Fibroblast of lung (primary cell): Measurements from ENCODE around the gene ERICH2. TPM values are rescaled to one million over a fixed set of nuclear protein-coding genes. Genes with fewer than 3 reads are reported as not detected.

Experiments used
- DNase-seq, 2 donors: peaks; one replicate each; pipeline versions ENCODE4 v3.0.0 to v3.0.0-alpha.2; 2010; ENCODE audit warnings: low read depth in 2 of 2
- H2AFZ ChIP-seq: 2 replicates; pipeline ENCODE4 v1.5.1; 2012; ENCODE audit warnings: low read length, control low read depth, inconsistent platforms
- H3K27ac ChIP-seq: 2 replicates; pipeline ENCODE4 v1.5.1; 2011; ENCODE audit warnings: low read length, control low read depth; ENCODE audit not compliant: insufficient read depth
- H3K27me3 ChIP-seq: 2 replicates; pipeline ENCODE4 v1.5.1; 2011; ENCODE audit warnings: mild to moderate bottlenecking, low read length; ENCODE audit not compliant: control insufficient read depth, insufficient read depth
- H3K36me3 ChIP-seq: 2 replicates; pipeline ENCODE4 v1.5.1; 2011; ENCODE audit warnings: low read length; ENCODE audit not compliant: control insufficient read depth, insufficient read depth
- H3K4me1 ChIP-seq: 2 replicates; pipeline ENCODE4 v1.5.1; 2011; ENCODE audit warnings: low read length; ENCODE audit not compliant: control insufficient read depth, insufficient read depth; ENCODE audit errors: extremely low read depth
- H3K4me2 ChIP-seq: 2 replicates; pipeline ENCODE4 v1.5.1; 2011; ENCODE audit warnings: low read length, control low read depth; ENCODE audit not compliant: insufficient read depth; ENCODE audit errors: extremely low read depth
- H3K4me3 ChIP-seq, 4 experiments: fragments of 200-600 bp in 1 of 4; sonication (generic) in 1 of 4; replicated peaks in 1 of 4; 2 replicates each; pipeline ENCODE4 v1.5.1; 2011 to 2016; ENCODE audit warnings: low read length in 4 of 4, low read depth in 3 of 4, mild to moderate bottlenecking in 3 of 4, control low read depth in 2 of 4, inconsistent platforms in 1 of 4, mixed read lengths in 1 of 4; ENCODE audit not compliant: insufficient read depth in 1 of 4; ENCODE audit errors: control extremely low read depth in 1 of 4
- H3K79me2 ChIP-seq: 2 replicates; pipeline ENCODE4 v1.5.1; 2012; ENCODE audit warnings: mild to moderate bottlenecking, low read length, inconsistent platforms; ENCODE audit not compliant: control insufficient read depth, insufficient read depth
- H3K9ac ChIP-seq: 2 replicates; pipeline ENCODE4 v1.5.1; 2011; ENCODE audit warnings: mild to moderate bottlenecking, low read length, control low read depth; ENCODE audit not compliant: insufficient read depth
- H3K9me3 ChIP-seq: 2 replicates; pipeline ENCODE4 v1.5.1; 2012; ENCODE audit warnings: low read depth, low read length; ENCODE audit not compliant: control insufficient read depth, insufficient read depth
- H4K20me1 ChIP-seq: 2 replicates; pipeline ENCODE4 v1.5.1; 2011; ENCODE audit warnings: low read length; ENCODE audit not compliant: control insufficient read depth, insufficient read depth; ENCODE audit errors: extremely low read depth
- EZH2 ChIP-seq: IDR thresholded peaks from 2 replicates; pipeline ENCODE4 v1.5.1; 2012; ENCODE audit warnings: low read length, control low read depth, mild to moderate bottlenecking; ENCODE audit errors: missing control alignments
- polyA plus RNA-seq, 2 donors: library from polyadenylated mRNA; depleted of rRNA in 1 of 2; stranded (reverse) in 1 of 2; unstranded in 1 of 2; fragments of >200 nt; gene quantifications; 2 replicates each; pipeline ENCODE4 v1.2.1, GENCODE V29; 2011 to 2012; ENCODE audit warnings: missing spikeins in 1 of 2
- total RNA-seq: library from RNA; depleted of rRNA; stranded (reverse); fragments of >200 nt; gene quantifications from 2 replicates; pipeline ENCODE4 v1.2.1, GENCODE V29; 2014
- TF ChIP-seq, protein P1 (sequence below), 2 donors: IDR thresholded peaks in 1 of 2; conservative IDR thresholded peaks in 1 of 2; 1 replicate in 1 of 2; 2 replicates in 1 of 2; pipeline ENCODE4 v1.5.1; 2011 to 2012; ENCODE audit warnings: low read length in 2 of 2, control low read depth in 1 of 2, inconsistent platforms in 1 of 2, low read depth in 1 of 2, mild to moderate bottlenecking in 1 of 2

ERICH2 gene
- total and polyA plus RNA-seq, 2 donors (not counting 1 experiment from before 2014, with no cell fraction given): 3.1 TPM; not detected in 1

DNA sequence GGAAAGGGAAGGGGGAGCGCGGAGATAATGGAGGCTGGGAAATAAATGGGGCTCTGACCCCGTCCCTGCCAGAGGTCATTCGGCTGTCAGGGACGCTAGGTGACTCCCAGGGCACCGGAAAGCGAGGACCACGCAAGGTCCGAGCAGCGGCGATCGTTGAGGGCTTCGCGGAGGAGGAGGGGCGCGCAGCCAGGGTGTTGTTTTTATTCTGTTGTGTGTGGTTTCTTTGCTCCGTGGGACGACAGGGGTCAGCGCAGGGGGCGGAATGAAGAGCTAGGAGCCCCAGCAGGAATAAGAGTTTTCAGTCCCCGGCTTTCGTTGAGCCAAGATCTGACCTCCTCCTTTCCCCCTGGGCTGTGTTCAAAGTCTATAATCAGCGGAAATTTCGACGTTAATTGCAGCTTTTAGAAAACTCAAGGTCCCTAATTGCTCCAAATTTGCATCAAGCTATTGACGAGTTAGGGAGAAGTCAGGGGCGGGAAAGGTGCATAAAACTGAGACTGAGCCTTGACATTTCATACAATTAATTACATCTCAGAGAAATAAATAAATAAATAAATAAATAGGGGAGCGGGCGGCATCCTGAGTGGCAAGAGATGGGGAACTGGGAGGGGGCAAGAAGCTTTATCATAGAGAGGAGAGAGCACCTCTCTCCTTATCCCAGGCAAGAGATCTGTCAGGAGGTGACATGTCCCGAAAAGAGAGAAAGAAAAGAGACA, 48.7 kb downstream of the ERICH2 start:
- H3K27ac ChIP-seq: no peak overlapping the region
- H3K9ac ChIP-seq: no peak overlapping the region
- no peaks in the 10 kb centered on the region for H3K9me3 ChIP-seq
- no peaks in the 10 kb centered on the region for H3K36me3 ChIP-seq
- H4K20me1 ChIP-seq: no peaks in the 10 kb centered on the region
- peaks cover 76% of the 10 kb centered on the region for H3K27me3 ChIP-seq
- DNase-seq: no peak
- peaks cover 3% of the 10 kb centered on the region for H3K4me1 ChIP-seq
- peak overlapping the region; percentile 32 for H3K4me2 ChIP-seq
- no peak overlapping the region for H2AFZ ChIP-seq
- H3K4me3 ChIP-seq: no peak overlapping the region
- H3K79me2 ChIP-seq: no peaks in the 10 kb centered on the region
- TF ChIP-seq EZH2: peak; percentile 90
- TF ChIP-seq, protein P1, sequence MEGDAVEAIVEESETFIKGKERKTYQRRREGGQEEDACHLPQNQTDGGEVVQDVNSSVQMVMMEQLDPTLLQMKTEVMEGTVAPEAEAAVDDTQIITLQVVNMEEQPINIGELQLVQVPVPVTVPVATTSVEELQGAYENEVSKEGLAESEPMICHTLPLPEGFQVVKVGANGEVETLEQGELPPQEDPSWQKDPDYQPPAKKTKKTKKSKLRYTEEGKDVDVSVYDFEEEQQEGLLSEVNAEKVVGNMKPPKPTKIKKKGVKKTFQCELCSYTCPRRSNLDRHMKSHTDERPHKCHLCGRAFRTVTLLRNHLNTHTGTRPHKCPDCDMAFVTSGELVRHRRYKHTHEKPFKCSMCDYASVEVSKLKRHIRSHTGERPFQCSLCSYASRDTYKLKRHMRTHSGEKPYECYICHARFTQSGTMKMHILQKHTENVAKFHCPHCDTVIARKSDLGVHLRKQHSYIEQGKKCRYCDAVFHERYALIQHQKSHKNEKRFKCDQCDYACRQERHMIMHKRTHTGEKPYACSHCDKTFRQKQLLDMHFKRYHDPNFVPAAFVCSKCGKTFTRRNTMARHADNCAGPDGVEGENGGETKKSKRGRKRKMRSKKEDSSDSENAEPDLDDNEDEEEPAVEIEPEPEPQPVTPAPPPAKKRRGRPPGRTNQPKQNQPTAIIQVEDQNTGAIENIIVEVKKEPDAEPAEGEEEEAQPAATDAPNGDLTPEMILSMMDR (conservative IDR thresholded peaks at IDR 0.05 in 1 of 2, IDR thresholded peaks at IDR 0.05 in 1 of 2; ENCODE audit: low read depth in 1 of 2, low read length in 2 of 2): no peak

DNA sequence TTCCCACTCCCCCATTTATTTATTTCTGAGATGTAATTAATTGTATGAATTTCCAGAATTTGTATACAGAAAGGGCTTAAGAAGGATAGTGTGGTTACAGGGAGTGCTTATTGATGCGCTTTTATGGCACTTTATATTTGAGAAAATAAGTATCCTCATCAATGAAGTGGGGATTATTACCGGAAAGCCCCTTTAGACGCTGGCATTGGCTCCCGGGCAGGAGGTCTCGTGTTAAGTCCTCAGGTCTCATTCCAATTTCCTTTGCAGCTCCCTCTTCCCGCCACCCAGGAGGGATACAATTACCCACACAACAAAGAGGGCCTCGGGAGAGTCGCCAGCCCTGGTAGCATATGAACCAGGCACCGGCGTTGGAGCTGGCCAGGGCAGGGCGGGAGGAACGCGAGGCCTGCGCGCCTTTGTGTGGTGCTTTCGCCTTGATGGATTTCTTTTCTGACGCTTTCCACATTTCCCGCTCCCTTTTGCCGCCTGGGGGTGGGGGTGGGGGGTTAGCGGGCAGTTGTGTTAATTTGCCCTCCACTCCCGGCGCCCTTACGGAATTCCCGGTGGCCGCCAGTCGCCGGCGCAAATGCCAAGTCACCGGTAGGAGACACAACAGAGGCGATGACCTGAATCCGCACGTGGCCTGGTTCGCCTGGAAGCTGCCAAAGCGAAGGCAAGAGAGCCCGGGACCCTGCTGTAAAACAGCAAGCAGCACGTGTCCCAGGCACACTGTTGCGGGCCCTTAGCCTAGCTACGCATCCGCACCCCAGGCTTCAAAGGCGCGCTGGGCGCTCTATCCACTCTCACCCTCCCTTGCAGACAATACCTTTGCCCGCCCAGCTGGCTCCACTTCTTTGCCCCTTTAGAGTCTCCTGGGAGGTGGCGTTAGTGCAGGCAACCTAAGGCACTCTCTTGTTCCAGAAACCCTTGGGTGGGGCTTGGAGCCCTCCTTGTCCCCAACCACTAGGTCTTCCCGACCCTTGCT, 49.8 kb downstream of the ERICH2 start:
- H3K27ac ChIP-seq: no peak overlapping the region
- H3K4me2 ChIP-seq: no peak overlapping the region
- H3K9ac ChIP-seq: no peak overlapping the region
- TF ChIP-seq, protein P1 (conservative IDR thresholded peaks at IDR 0.05 in 1 of 2, IDR thresholded peaks at IDR 0.05 in 1 of 2; ENCODE audit: low read depth in 1 of 2, low read length in 2 of 2): no peak
- TF ChIP-seq EZH2: peak; percentile 62
- H2AFZ ChIP-seq: no peak overlapping the region
- no peak for DNase-seq
- peaks cover 3% of the 10 kb centered on the region for H3K4me1 ChIP-seq
- peaks cover 74% of the 10 kb centered on the region for H3K27me3 ChIP-seq
- no peaks in the 10 kb centered on the region for H3K36me3 ChIP-seq
- H3K79me2 ChIP-seq: no peaks in the 10 kb centered on the region
- H3K9me3 ChIP-seq: no peaks in the 10 kb centered on the region
- H4K20me1 ChIP-seq: no peaks in the 10 kb centered on the region
- H3K4me3 ChIP-seq: no peak overlapping the region
